ENCODE measurements around the gene USP43. TPM values are rescaled to one million over a fixed set of nuclear protein-coding genes. Genes with fewer than 3 reads are reported as not detected.

The USP43 gene
- polyA plus RNA-seq, 2 of the 4 experiments (the other 2 are of a cell fraction): 3.4 to 4.0 TPM

DNA sequence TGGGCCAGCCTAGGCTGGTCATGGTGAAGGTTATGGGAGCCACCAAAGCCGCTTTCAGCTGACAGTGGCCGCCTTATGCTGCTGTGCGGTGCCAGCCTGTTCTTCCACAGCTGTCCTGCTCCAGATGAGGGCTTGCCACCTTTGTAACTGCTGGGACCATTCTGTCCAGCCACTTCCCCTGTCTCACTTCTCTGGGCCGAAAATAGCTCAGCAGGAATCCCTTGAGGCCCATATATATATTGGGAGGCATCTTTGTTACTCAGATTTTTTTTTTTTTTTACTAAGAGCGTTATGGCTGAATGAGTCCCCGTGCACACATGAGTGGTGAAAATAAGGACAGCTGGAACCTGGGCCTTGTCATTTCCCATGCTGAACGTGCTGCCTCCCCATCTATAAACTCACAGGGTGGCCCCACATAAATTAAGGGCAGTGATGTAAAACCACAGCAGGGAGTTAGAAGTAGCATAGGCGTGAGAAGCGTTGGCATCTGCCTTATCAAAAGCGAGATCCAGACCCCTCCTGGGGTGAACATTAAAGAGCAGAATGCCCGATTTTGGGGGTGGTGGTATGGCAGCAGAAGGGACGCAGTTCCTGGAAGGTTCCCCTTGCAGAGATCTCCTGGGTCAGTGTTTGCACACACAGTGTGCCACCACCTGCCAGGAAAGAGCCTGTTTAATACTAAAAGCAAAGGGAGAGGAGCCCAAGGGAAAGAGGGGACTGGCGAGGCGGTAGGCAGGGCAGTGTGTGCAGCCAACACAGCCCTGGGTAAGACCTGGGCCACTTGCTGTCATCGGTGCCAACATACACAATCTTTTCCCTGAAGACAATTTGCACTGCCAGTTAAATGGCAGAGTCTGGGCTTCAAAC, 57.8 kb downstream of the USP43 start:
- no peak for FAIRE-seq
- TF ChIP-seq, protein P1, sequence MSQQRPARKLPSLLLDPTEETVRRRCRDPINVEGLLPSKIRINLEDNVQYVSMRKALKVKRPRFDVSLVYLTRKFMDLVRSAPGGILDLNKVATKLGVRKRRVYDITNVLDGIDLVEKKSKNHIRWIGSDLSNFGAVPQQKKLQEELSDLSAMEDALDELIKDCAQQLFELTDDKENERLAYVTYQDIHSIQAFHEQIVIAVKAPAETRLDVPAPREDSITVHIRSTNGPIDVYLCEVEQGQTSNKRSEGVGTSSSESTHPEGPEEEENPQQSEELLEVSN (IDR thresholded peaks at IDR 0.05; ENCODE audit: borderline replicate concordance, low read depth): no peak
- no peak for TF ChIP-seq PHF8 (IDR thresholded peaks at IDR 0.05; ENCODE audit: borderline replicate concordance, low read depth)
- no peak for TF ChIP-seq HEYL (CRISPR knock-in tag; IDR thresholded peaks at IDR 0.05)
- no peak for TF ChIP-seq SMC3 (IDR thresholded peaks at IDR 0.05)
- TF ChIP-seq HOXB5 (CRISPR knock-in tag; IDR thresholded peaks at IDR 0.05): no peak
- TF ChIP-seq JUNB (IDR thresholded peaks at IDR 0.05): no peak
- TF ChIP-seq POLR2AphosphoS2 (conservative IDR thresholded peaks at IDR 0.05; ENCODE audit: low read length): no peak
- TF ChIP-seq, protein P2, sequence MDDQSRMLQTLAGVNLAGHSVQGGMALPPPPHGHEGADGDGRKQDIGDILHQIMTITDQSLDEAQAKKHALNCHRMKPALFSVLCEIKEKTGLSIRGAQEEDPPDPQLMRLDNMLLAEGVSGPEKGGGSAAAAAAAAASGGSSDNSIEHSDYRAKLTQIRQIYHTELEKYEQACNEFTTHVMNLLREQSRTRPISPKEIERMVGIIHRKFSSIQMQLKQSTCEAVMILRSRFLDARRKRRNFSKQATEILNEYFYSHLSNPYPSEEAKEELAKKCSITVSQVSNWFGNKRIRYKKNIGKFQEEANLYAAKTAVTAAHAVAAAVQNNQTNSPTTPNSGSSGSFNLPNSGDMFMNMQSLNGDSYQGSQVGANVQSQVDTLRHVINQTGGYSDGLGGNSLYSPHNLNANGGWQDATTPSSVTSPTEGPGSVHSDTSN (IDR thresholded peaks at IDR 0.05): no peak
- TF ChIP-seq TFCP2L1 (CRISPR knock-in tag; IDR thresholded peaks at IDR 0.05): no peak
- POLR2A ChIA-PET: no interaction called here

DNA sequence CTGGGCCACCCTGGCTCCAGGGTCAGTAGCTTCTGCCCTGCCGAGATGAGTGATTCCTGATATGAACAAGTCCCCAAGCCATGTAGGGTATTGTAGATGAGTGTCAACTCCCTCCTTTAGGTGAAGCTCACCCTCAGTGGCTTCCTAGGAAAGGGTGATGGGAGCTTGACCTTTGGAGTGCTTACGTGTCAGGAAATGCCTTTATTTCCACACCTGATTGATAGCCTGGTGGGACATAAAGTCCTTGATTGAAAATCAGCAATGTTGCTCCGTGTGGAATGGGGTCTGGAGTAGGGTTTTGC, 58.4 kb downstream of the USP43 start:
- H3K27ac ChIP-seq: no peak overlapping the region

More for the DNA sequence above, 57.8 kb downstream of the USP43 start:
- Histone ChIP-seq H3K9me3 (no peaks in the 10 kb centered on the region), H3K4me1 (0 out of 3 replicates have a peak, but pooled peaks cover 5% of the 10 kb centered on the region), H3K4me2 (no peak overlapping the region), H3K4me3 (no peak overlapping the region), H3K27ac (no peak overlapping the region)
- WGBS (ENCODE audit: missing lambda C conversion rate): 89% methylated on average over 15 of the region's 15 CpGs
- DNase-seq (ENCODE audit: low read depth in 1 of 2, low spot score in 1 of 2): no peak
- ATAC-seq: no peak
- CTCF ChIA-PET: interaction anchor here (0.6 to 1.5 kb wide), 4 partner anchors 14 to 256 kb away, joined by 3 to 4 read pairs (median 4); no protein-coding TSS in a partner anchor

More for the DNA sequence above, 58.4 kb downstream of the USP43 start:
- 80% methylated on average over 3 of the region's 3 CpGs for WGBS (ENCODE audit: missing lambda C conversion rate)
- Histone ChIP-seq H3K9me3 (no peaks in the 10 kb centered on the region), H3K4me2 (no peak overlapping the region), H3K4me3 (no peak overlapping the region), H3K4me1 (0 out of 3 replicates have a peak, but pooled peaks cover 5% of the 10 kb centered on the region)
- ChIA-PET CTCF (interaction anchor here (0.6 to 1.5 kb wide), 3 partner anchors 15 to 222 kb away, joined by 3 to 4 read pairs (median 4); no protein-coding TSS in a partner anchor), POLR2A (no interaction called here)
- DNase-seq (ENCODE audit: low read depth in 1 of 2, low spot score in 1 of 2) (no peak), ATAC-seq (no peak), FAIRE-seq (no peak)
- TF ChIP-seq PHF8 (IDR thresholded peaks at IDR 0.05; ENCODE audit: borderline replicate concordance, low read depth) (no peak), HOXB13 (CRISPR knock-in tag; IDR thresholded peaks at IDR 0.05; ENCODE audit: low read depth) (no peak), SMC3 (IDR thresholded peaks at IDR 0.05) (no peak), KDM1A (IDR thresholded peaks at IDR 0.05; ENCODE audit: low read depth) (no peak), ZFP36 (IDR thresholded peaks at IDR 0.05; ENCODE audit: borderline replicate concordance, partially characterized antibody) (no peak), BHLHE40 (IDR thresholded peaks at IDR 0.05; ENCODE audit: low read depth, low read length) (no peak), ESRRA (IDR thresholded peaks at IDR 0.05; ENCODE audit: borderline replicate concordance, low read length) (no peak), HEYL (CRISPR knock-in tag; IDR thresholded peaks at IDR 0.05) (no peak), JUNB (IDR thresholded peaks at IDR 0.05) (no peak), CBX8 (IDR thresholded peaks at IDR 0.05) (no peak), HOXB5 (CRISPR knock-in tag; IDR thresholded peaks at IDR 0.05) (no peak), ZNF302 (CRISPR knock-in tag; IDR thresholded peaks at IDR 0.05) (no peak), RAD21 (conservative IDR thresholded peaks at IDR 0.05 in 1 of 2, IDR thresholded peaks at IDR 0.05 in 1 of 2) (no peak), CHD4 (IDR thresholded peaks at IDR 0.05; ENCODE audit: borderline replicate concordance) (no peak), RARB (CRISPR knock-in tag; IDR thresholded peaks at IDR 0.05) (no peak)
- TF ChIP-seq, protein P3, sequence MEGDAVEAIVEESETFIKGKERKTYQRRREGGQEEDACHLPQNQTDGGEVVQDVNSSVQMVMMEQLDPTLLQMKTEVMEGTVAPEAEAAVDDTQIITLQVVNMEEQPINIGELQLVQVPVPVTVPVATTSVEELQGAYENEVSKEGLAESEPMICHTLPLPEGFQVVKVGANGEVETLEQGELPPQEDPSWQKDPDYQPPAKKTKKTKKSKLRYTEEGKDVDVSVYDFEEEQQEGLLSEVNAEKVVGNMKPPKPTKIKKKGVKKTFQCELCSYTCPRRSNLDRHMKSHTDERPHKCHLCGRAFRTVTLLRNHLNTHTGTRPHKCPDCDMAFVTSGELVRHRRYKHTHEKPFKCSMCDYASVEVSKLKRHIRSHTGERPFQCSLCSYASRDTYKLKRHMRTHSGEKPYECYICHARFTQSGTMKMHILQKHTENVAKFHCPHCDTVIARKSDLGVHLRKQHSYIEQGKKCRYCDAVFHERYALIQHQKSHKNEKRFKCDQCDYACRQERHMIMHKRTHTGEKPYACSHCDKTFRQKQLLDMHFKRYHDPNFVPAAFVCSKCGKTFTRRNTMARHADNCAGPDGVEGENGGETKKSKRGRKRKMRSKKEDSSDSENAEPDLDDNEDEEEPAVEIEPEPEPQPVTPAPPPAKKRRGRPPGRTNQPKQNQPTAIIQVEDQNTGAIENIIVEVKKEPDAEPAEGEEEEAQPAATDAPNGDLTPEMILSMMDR (IDR thresholded peaks at IDR 0.05): no peak
- TF ChIP-seq, protein P4, sequence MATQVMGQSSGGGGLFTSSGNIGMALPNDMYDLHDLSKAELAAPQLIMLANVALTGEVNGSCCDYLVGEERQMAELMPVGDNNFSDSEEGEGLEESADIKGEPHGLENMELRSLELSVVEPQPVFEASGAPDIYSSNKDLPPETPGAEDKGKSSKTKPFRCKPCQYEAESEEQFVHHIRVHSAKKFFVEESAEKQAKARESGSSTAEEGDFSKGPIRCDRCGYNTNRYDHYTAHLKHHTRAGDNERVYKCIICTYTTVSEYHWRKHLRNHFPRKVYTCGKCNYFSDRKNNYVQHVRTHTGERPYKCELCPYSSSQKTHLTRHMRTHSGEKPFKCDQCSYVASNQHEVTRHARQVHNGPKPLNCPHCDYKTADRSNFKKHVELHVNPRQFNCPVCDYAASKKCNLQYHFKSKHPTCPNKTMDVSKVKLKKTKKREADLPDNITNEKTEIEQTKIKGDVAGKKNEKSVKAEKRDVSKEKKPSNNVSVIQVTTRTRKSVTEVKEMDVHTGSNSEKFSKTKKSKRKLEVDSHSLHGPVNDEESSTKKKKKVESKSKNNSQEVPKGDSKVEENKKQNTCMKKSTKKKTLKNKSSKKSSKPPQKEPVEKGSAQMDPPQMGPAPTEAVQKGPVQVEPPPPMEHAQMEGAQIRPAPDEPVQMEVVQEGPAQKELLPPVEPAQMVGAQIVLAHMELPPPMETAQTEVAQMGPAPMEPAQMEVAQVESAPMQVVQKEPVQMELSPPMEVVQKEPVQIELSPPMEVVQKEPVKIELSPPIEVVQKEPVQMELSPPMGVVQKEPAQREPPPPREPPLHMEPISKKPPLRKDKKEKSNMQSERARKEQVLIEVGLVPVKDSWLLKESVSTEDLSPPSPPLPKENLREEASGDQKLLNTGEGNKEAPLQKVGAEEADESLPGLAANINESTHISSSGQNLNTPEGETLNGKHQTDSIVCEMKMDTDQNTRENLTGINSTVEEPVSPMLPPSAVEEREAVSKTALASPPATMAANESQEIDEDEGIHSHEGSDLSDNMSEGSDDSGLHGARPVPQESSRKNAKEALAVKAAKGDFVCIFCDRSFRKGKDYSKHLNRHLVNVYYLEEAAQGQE (IDR thresholded peaks at IDR 0.05): no peak
- TF ChIP-seq, protein P5, sequence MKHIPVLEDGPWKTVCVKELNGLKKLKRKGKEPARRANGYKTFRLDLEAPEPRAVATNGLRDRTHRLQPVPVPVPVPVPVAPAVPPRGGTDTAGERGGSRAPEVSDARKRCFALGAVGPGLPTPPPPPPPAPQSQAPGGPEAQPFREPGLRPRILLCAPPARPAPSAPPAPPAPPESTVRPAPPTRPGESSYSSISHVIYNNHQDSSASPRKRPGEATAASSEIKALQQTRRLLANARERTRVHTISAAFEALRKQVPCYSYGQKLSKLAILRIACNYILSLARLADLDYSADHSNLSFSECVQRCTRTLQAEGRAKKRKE (CRISPR knock-in tag; IDR thresholded peaks at IDR 0.05; ENCODE audit: low read depth): no peak

Data from A549 (cell line).